Karpas-422 (cell line): ENCODE results near the gene FSD2. TPM values are rescaled to one million over a fixed set of nuclear protein-coding genes. Genes with fewer than 3 reads are reported as not detected.

Source experiments
- DNase-seq: peaks from one replicate; pipeline ENCODE4 v3.0.0-alpha.2; 2015
- H2AFZ ChIP-seq: fragments of 200-600 bp; sonication (generic); 2 replicates; pipeline ENCODE4 v1.6.1; 2014; ENCODE audit warnings: antibody characterized with exemption, low read length, mixed read lengths
- H3K27ac ChIP-seq: fragments of 200-600 bp; sonication (generic); 2 replicates; pipeline ENCODE4 v1.5.1; 2014; ENCODE audit warnings: mild to moderate bottlenecking, low read length, moderate library complexity
- H3K27me3 ChIP-seq: fragments of 200-600 bp; sonication (generic); 2 replicates; pipeline ENCODE4 v1.6.1; 2014; ENCODE audit warnings: low read length, mixed read lengths
- H3K36me3 ChIP-seq: fragments of 200-600 bp; sonication (generic); 2 replicates; pipeline ENCODE4 v1.6.1; 2014; ENCODE audit warnings: low read length, mixed read lengths; ENCODE audit not compliant: insufficient read depth
- H3K4me1 ChIP-seq: fragments of 200-600 bp; sonication (generic); 2 replicates; pipeline ENCODE4 v1.6.1; 2014; ENCODE audit warnings: mild to moderate bottlenecking, low read length, mixed read lengths
- H3K4me2 ChIP-seq: fragments of 200-600 bp; sonication (generic); 2 replicates; pipeline ENCODE4 v1.6.1; 2014; ENCODE audit warnings: low read length, low read depth, mild to moderate bottlenecking; ENCODE audit not compliant: poor library complexity, severe bottlenecking
- H3K4me3 ChIP-seq: fragments of 200-600 bp; sonication (generic); 2 replicates; pipeline ENCODE4 v1.5.1; 2014; ENCODE audit warnings: mild to moderate bottlenecking, antibody characterized with exemption, low read length, mixed read lengths
- H3K79me2 ChIP-seq: fragments of 200-600 bp; sonication (generic); 2 replicates; pipeline ENCODE4 v1.6.1; 2014; ENCODE audit warnings: mild to moderate bottlenecking, low read length, mixed read lengths
- H3K9ac ChIP-seq: fragments of 200-600 bp; sonication (generic); 2 replicates; pipeline ENCODE4 v1.6.0; 2014; ENCODE audit warnings: low read length
- H3K9me2 ChIP-seq: fragments of 200-600 bp; sonication (generic), shearing (Covaris generic); replicated peaks from 2 replicates; pipeline ENCODE4 v1.6.0; 2014; ENCODE audit warnings: mild to moderate bottlenecking, low read length, moderate library complexity; ENCODE audit not compliant: insufficient read depth
- H3K9me3 ChIP-seq: fragments of 300-700, 200-600 bp; sonication (generic); 2 replicates; pipeline ENCODE4 v1.6.1; 2014; ENCODE audit warnings: low read length, mixed read lengths
- H4K20me1 ChIP-seq: fragments of 200-600 bp; sonication (generic); 2 replicates; pipeline ENCODE4 v1.6.1; 2014; ENCODE audit warnings: mild to moderate bottlenecking, antibody characterized with exemption, low read length, low read depth; ENCODE audit not compliant: insufficient read depth
- total RNA-seq: library from RNA; depleted of rRNA; stranded (reverse); fragments of >200 nt; shearing (Covaris generic); gene quantifications from 2 replicates; pipeline ENCODE4 v1.2.3, GENCODE V29; 2014; ENCODE audit warnings: low replicate concordance

FSD2 gene
- total RNA-seq, 1 experiment from 2014 or later = 0.67 TPM

- no peaks in the 10 kb centered on the region for H3K9me2 ChIP-seq
- no peak overlapping the region for H3K4me2 ChIP-seq
- no peak overlapping the region for H2AFZ ChIP-seq
- H3K27me3 ChIP-seq = no peaks in the 10 kb centered on the region
- no peak for DNase-seq
- no peaks in the 10 kb centered on the region for H4K20me1 ChIP-seq
- H3K4me1 ChIP-seq = peaks cover 75% of the 10 kb centered on the region
- no peak overlapping the region for H3K9ac ChIP-seq
- H3K27ac ChIP-seq = no peak overlapping the region
- H3K9me3 ChIP-seq = no peaks in the 10 kb centered on the region
- no peak overlapping the region for H3K4me3 ChIP-seq
- peaks cover 3% of the 10 kb centered on the region for H3K79me2 ChIP-seq
- no peaks in the 10 kb centered on the region for H3K36me3 ChIP-seq
These were observed 42.5 kb upstream of the FSD2 start for GRCh38 chr15:82848241-82848993.

- H3K9me2 ChIP-seq = no peaks in the 10 kb centered on the region
- no peak overlapping the region for H3K4me3 ChIP-seq
- H3K4me1 ChIP-seq = peaks cover 73% of the 10 kb centered on the region
- DNase-seq = no peak
- H3K9ac ChIP-seq = no peak overlapping the region
- peaks cover 3% of the 10 kb centered on the region for H3K79me2 ChIP-seq
- H4K20me1 ChIP-seq = no peaks in the 10 kb centered on the region
- no peak overlapping the region for H2AFZ ChIP-seq
- H3K27me3 ChIP-seq = no peaks in the 10 kb centered on the region
- no peak overlapping the region for H3K27ac ChIP-seq
- H3K9me3 ChIP-seq = no peaks in the 10 kb centered on the region
- no peak overlapping the region for H3K4me2 ChIP-seq
- no peaks in the 10 kb centered on the region for H3K36me3 ChIP-seq
These were observed 41.8 kb upstream of the FSD2 start for GRCh38 chr15:82847703-82848102.

GRCh38 chr15:82846621-82847020 is 40.8 kb upstream of the FSD2 start:
- Histone ChIP-seq H3K4me3 (no peak overlapping the region), H3K4me1 (peaks cover 62% of the 10 kb centered on the region), H3K4me2 (no peak overlapping the region), H3K9me3 (no peaks in the 10 kb centered on the region), H3K9ac (no peak overlapping the region), H4K20me1 (no peaks in the 10 kb centered on the region), H3K9me2 (no peaks in the 10 kb centered on the region), H3K36me3 (no peaks in the 10 kb centered on the region), H3K79me2 (peaks cover 3% of the 10 kb centered on the region), H3K27me3 (no peaks in the 10 kb centered on the region), H2AFZ (no peak overlapping the region), H3K27ac (peak overlapping the region; percentile 91; the same call in 1 of the 2 replicates)
- no peak for DNase-seq

GRCh38 chr15:82845686-82846085 is 39.8 kb upstream of the FSD2 start:
- DNase-seq = peak; percentile 51
- Histone ChIP-seq H3K9ac (peak overlapping the region; percentile 55), H3K4me2 (peak overlapping the region; percentile 92), H3K36me3 (no peaks in the 10 kb centered on the region), H3K27me3 (no peaks in the 10 kb centered on the region), H3K9me3 (no peaks in the 10 kb centered on the region), H2AFZ (peak overlapping the region; percentile 80; the same call in 1 of the 2 replicates), H3K4me3 (peak overlapping the region; percentile 47; the same call in 1 of the 2 replicates), H3K4me1 (peaks cover 53% of the 10 kb centered on the region), H4K20me1 (no peaks in the 10 kb centered on the region), H3K27ac (peak overlapping the region; percentile 91), H3K9me2 (no peaks in the 10 kb centered on the region), H3K79me2 (no peaks in the 10 kb centered on the region)

GRCh38 chr15:82843566-82843965 is 37.7 kb upstream of the FSD2 start:
- H3K36me3 ChIP-seq = no peaks in the 10 kb centered on the region
- H3K27ac ChIP-seq = peak overlapping the region; percentile 91
- H3K79me2 ChIP-seq = no peaks in the 10 kb centered on the region
- no peaks in the 10 kb centered on the region for H3K9me2 ChIP-seq
- no peaks in the 10 kb centered on the region for H3K27me3 ChIP-seq
- peak overlapping the region; percentile 47 for H3K4me3 ChIP-seq
- H2AFZ ChIP-seq = peak overlapping the region; percentile 47
- peak overlapping the region; percentile 55 for H3K9ac ChIP-seq
- no peaks in the 10 kb centered on the region for H3K9me3 ChIP-seq
- H3K4me1 ChIP-seq = peaks cover 37% of the 10 kb centered on the region
- H4K20me1 ChIP-seq = no peaks in the 10 kb centered on the region
- peak overlapping the region; percentile 92 for H3K4me2 ChIP-seq
- peak; percentile 79 for DNase-seq

- Histone ChIP-seq H3K4me1 (peaks cover 23% of the 10 kb centered on the region), H3K9me2 (no peaks in the 10 kb centered on the region), H3K4me3 (no peak overlapping the region), H3K27me3 (no peaks in the 10 kb centered on the region), H3K36me3 (peaks cover 13% of the 10 kb centered on the region; the same call in 1 of the 2 replicates), H3K4me2 (no peak overlapping the region), H3K79me2 (no peaks in the 10 kb centered on the region), H2AFZ (no peak overlapping the region), H4K20me1 (no peaks in the 10 kb centered on the region), H3K9ac (no peak overlapping the region), H3K27ac (no peak overlapping the region), H3K9me3 (no peaks in the 10 kb centered on the region)
- DNase-seq = no peak
These were observed 34.3 kb upstream of the FSD2 start for GRCh38 chr15:82840166-82840565.

GRCh38 chr15:82839136-82839535 is 33.3 kb upstream of the FSD2 start:
- no peak overlapping the region for H3K4me2 ChIP-seq
- peaks cover 21% of the 10 kb centered on the region for H3K36me3 ChIP-seq
- H3K9me3 ChIP-seq = no peaks in the 10 kb centered on the region
- H3K4me1 ChIP-seq = peaks cover 13% of the 10 kb centered on the region
- no peaks in the 10 kb centered on the region for H4K20me1 ChIP-seq
- H3K79me2 ChIP-seq = no peaks in the 10 kb centered on the region
- H2AFZ ChIP-seq = no peak overlapping the region
- no peaks in the 10 kb centered on the region for H3K9me2 ChIP-seq
- no peak for DNase-seq
- peak overlapping the region; percentile 4 for H3K27ac ChIP-seq
- H3K27me3 ChIP-seq = no peaks in the 10 kb centered on the region
- H3K4me3 ChIP-seq = no peak overlapping the region
- H3K9ac ChIP-seq = no peak overlapping the region

- H2AFZ ChIP-seq = no peak overlapping the region
- H3K9me3 ChIP-seq = no peaks in the 10 kb centered on the region
- no peaks in the 10 kb centered on the region for H4K20me1 ChIP-seq
- DNase-seq = no peak
- H3K79me2 ChIP-seq = no peaks in the 10 kb centered on the region
- no peak overlapping the region for H3K4me2 ChIP-seq
- H3K9ac ChIP-seq = no peak overlapping the region
- H3K4me1 ChIP-seq = peaks cover 4% of the 10 kb centered on the region
- H3K4me3 ChIP-seq = no peak overlapping the region
- H3K36me3 ChIP-seq = peaks cover 25% of the 10 kb centered on the region
- H3K27me3 ChIP-seq = no peaks in the 10 kb centered on the region
- 0 out of 2 replicates have a peak overlapping the region, but pooled peaks have one; percentile 4 for H3K27ac ChIP-seq
- H3K9me2 ChIP-seq = no peaks in the 10 kb centered on the region
These were observed 32.3 kb upstream of the FSD2 start for GRCh38 chr15:82838096-82838735.
